GM18858 (cell line): Measurements from ENCODE around the gene TMA16.
"Not testable (repeated sequence)": the region's sequence is repeated elsewhere in the genome, so short reads cannot be mapped to it uniquely, and the experiment has no call there.

Source experiments
- ATAC-seq: cut with Tn5 transposase; IDR thresholded peaks from one replicate; pipeline ENCODE4 v1.9.1; 2021; ENCODE audit not compliant: unreplicated experiment

TMA16 gene

GRCh38 chr4:163505374-163505773 lies 10.9 kb downstream of the TMA16 start:
- ATAC-seq = no peak

DNA sequence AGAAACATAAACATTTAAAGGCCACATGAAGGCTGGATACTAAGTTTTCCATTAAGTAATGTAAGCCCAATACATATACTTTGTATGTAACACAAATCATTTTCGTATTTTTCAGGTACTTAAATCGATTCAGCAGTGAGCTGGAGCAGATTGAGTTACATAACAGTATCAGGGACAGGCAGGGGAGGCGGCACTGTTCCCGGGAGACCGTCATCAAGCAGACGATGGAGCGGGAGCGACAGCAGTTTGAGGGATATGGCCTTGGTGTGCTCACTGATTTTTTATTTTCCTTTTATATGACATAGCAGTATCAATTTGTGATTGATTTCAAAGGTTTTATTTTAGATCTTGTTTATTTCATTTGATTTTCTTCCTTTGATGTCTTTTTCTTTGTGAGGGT lies 20.7 kb downstream of the TMA16 start:
- ATAC-seq = no peak

DNA sequence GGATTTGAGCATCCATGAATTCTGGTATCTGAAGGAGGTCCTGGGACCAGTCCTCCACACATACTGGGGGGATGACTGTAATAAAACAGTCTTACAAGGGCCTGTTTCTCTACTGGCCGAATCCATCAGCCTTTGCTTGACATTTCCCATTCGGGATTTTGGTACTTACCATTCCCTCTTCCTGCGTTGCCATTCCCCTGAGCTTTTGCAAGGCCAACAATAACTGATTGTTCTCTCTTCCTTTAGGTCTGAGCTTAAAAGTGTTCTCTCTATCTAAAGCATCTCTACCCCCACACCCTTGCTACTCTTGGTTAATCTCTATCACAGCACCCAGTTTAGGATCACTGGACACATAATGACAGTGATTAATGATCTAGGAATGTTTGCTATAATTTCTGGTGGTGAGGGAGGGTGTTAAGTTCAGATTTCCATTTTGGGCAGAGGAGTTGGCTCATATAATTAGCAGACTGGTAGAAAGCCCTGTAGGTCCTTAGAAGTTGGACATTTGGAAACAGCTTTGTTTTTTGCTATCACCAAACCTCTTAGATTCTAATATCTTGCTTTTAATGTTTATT lies 29.4 kb downstream of the TMA16 start:
- ATAC-seq = no peak

DNA sequence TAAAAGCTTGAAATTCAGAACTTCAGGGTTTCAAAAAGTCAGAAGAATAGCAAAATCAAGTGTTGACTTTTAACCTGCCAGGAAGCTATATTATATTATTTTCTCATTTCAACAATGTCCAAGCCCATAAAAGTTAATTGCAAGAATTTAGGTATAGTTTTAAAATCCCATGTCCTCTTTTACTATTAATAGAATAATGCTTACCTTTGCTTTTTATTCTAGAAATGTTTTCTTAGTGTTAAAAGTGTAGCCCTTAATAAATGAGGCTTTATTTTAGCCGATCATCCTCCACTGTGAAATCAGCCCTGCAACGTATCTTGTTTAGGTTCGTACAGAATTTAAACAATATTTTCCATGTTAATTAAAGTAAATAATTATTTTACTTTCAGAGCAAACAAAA lies 31.5 kb downstream of the TMA16 start:
- no peak for ATAC-seq

- ATAC-seq = no peak
Observed at GRCh38 chr4:163527172-163527571, 32.7 kb downstream of the TMA16 start.

- no peak for ATAC-seq
Observed at GRCh38 chr4:163528653-163529052, 34.2 kb downstream of the TMA16 start.

GRCh38 chr4:163534056-163534455 lies 39.6 kb downstream of the TMA16 start:
- no peak for ATAC-seq

DNA sequence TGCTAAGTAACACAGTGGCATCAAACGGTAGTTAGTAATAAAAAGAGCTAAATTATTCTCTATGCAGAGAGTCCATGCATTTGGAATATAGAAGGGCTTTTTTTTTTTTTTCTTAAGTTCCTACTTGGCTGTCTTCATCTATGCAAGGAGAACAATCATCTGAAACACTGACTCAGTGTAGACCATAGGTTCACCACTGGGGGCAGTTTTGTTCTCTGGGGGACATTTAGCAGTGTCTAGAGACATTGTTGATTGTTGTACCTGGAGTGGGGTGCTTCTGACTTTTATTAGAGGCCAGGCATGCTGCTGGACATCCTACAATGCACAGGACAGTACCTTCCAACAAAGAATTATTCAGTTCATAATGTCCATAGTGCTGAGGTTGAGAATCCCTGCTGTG lies 41.2 kb downstream of the TMA16 start:
- ATAC-seq = no peak

DNA sequence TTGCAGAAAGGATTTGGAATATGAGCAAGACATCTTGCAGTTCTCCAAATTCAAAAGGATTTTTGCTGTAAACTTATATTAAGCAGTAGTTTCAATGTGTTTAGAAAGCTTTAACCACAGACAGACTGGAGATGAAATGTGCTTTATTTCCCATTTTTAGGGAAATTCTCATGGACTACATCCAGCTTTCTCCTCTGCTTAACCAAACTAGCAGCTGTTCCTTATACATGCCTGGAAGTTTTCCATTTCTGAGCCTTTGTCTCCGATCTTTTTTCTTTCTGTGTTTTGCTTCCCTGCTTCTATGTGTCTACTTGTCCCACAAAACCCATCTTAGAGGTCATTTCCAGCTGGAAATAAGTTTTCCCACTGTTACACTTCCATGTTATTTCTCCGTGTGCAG lies 41.6 kb downstream of the TMA16 start:
- no peak for ATAC-seq

GRCh38 chr4:163537114-163537513 lies 42.6 kb downstream of the TMA16 start:
- ATAC-seq = no peak

DNA sequence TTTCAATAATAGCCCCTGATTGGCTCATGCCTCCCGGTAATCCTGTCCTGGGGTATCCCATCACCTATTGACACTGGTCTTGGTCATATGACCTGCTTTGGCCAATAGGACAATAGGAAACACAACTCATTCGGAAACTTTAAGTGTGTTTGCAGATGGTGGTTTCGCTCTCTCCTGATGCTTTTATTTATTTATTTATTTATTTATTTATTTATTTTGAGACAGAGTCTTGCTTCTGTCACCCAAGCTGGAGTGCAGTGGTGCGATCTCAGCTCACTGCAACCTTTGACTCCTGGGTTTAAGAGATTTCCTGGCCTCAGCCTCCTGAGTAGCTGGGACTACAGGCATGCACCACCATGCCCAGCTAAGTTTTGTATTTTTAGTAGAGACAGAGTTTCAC lies 44.3 kb downstream of the TMA16 start:
- ATAC-seq = not testable (repeated sequence)

- no peak for ATAC-seq
Observed at GRCh38 chr4:163540448-163540847, 46.0 kb downstream of the TMA16 start.

GRCh38 chr4:163540977-163541376 lies 46.5 kb downstream of the TMA16 start:
- no peak for ATAC-seq

GRCh38 chr4:163542275-163542674 lies 47.8 kb downstream of the TMA16 start:
- no peak for ATAC-seq

GRCh38 chr4:163544407-163545038 lies 50.0 kb downstream of the TMA16 start:
- peak; percentile 74 for ATAC-seq

- ATAC-seq = peak; percentile 28
Observed at GRCh38 chr4:163548481-163549243, 54.2 kb downstream of the TMA16 start.

- no peak for ATAC-seq
Observed at GRCh38 chr4:163550869-163551267, 56.4 kb downstream of the TMA16 start.

DNA sequence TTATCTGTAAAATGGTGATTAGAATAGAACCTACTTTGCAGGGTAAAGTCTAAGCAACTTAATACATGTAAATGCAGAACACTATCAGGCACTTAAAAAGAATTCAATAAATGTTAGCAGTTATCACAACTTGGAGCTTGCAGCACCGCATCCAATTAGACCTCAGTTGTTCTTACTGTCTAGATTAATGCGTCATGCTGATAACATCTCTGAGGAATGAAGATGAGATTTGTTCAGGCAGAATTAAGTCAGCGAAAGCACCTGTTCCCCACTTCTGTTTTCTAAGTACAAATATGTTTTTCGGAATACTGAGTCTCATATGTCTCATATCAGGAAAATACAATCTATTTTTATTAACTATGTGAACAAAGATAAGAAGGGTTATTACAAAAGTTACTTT lies 58.7 kb downstream of the TMA16 start:
- ATAC-seq = no peak

GRCh38 chr4:163554870-163555465 lies 60.5 kb downstream of the TMA16 start:
- ATAC-seq = no peak

GRCh38 chr4:163556177-163556576 lies 61.7 kb downstream of the TMA16 start:
- peak; percentile 35 for ATAC-seq

GRCh38 chr4:163556650-163557391 lies 62.3 kb downstream of the TMA16 start:
- no peak for ATAC-seq
